ENCODE measurements around the gene IBA57.
A peak's percentile ranks its signal among the peaks of the same experiment; 100 is the strongest.

Gene IBA57

DNA sequence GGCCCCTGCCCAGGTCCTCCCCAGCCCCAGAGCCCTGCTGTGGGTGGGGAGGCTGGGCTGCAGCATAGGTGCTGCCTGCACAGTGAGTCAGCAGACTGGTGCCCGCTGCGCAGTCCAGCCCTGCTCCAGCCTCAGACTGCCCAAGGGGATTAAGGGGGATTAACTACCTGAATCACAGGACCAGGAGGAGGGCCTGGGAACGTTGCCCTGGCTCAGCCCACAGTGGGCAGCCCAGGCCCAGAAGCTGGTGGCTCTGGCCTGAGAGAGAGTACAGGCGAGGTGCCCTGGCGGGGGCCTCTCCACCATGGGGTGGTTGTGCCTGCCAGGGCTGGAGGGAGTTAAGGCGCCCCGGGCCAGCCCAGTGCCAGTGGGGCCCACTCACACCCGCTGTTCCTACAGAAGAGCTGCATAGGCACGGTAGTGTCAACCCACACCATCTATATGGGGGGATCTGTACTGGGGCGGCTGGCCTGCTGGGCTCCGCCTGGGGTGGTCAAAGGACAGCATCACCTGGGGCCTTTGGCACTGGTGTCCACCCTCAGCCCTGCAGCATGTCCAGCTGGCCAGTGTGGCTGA is 44.6 kb downstream of the IBA57 start:
- no peak overlapping the region for H3K4me2 ChIP-seq (ENCODE audit: low read length)
- no peak overlapping the region for H4K8ac ChIP-seq (ENCODE audit: low read depth, low read length)
- WGBS (ENCODE audit: extremely low coverage, insufficient coverage, low lambda C conversion rate): no CpG with 5 or more reads among the region's 11 CpGs
- H3K27me3 ChIP-seq (ENCODE audit: insufficient read depth, low read length, poor library complexity): no peaks in the 10 kb centered on the region
- H3K79me1 ChIP-seq (ENCODE audit: low read length): peaks cover 5% of the 10 kb centered on the region
- no peak overlapping the region for H3K27ac ChIP-seq (ENCODE audit: low read depth, low read length)
- no peaks in the 10 kb centered on the region for H3K79me2 ChIP-seq (ENCODE audit: control insufficient read depth, insufficient read depth, low read length)
- H3K4ac ChIP-seq (ENCODE audit: low read depth, low read length): no peak overlapping the region
- no peak overlapping the region for H2BK120ac ChIP-seq (ENCODE audit: low read depth, low read length)
- DNase-seq: no peak
- no peak overlapping the region for H3K56ac ChIP-seq (ENCODE audit: low read length)
- H2AK5ac ChIP-seq (ENCODE audit: low read length): no peak overlapping the region
- H3K4me3 ChIP-seq (ENCODE audit: low read length): no peak overlapping the region
- H3K36me3 ChIP-seq (ENCODE audit: control insufficient read depth, insufficient read depth, low read length): no peaks in the 10 kb centered on the region
- H3K4me1 ChIP-seq (ENCODE audit: control insufficient read depth, low read depth, low read length): no peaks in the 10 kb centered on the region
- H3K9ac ChIP-seq (ENCODE audit: low read length): no peak overlapping the region
- no peak overlapping the region for H3K23ac ChIP-seq (ENCODE audit: low read length)
- no peak overlapping the region for H2BK15ac ChIP-seq (replicated peaks; ENCODE audit: low read depth)
- H3K18ac ChIP-seq (ENCODE audit: low read length): no peak overlapping the region
- no peak overlapping the region for H4K5ac ChIP-seq (ENCODE audit: low read length)
- no peak overlapping the region for H2BK5ac ChIP-seq (ENCODE audit: low read length)

GRCh38 chr1:228210712-228211530 is 45.3 kb downstream of the IBA57 start:
- Histone ChIP-seq H2AK5ac (ENCODE audit: low read length) (no peak overlapping the region), H3K27me3 (ENCODE audit: insufficient read depth, low read length, poor library complexity) (no peaks in the 10 kb centered on the region), H3K4me3 (ENCODE audit: low read length) (no peak overlapping the region), H3K18ac (ENCODE audit: low read length) (no peak overlapping the region), H3K4me1 (ENCODE audit: control insufficient read depth, low read depth, low read length) (no peaks in the 10 kb centered on the region), H3K56ac (ENCODE audit: low read length) (no peak overlapping the region), H2BK15ac (replicated peaks; ENCODE audit: low read depth) (no peak overlapping the region), H2BK5ac (ENCODE audit: low read length) (no peak overlapping the region), H2BK120ac (ENCODE audit: low read depth, low read length) (no peak overlapping the region), H3K4ac (ENCODE audit: low read depth, low read length) (no peak overlapping the region), H3K27ac (ENCODE audit: low read depth, low read length) (no peak overlapping the region), H3K79me2 (ENCODE audit: control insufficient read depth, insufficient read depth, low read length) (no peaks in the 10 kb centered on the region), H3K36me3 (ENCODE audit: control insufficient read depth, insufficient read depth, low read length) (no peaks in the 10 kb centered on the region), H4K8ac (ENCODE audit: low read depth, low read length) (no peak overlapping the region), H3K4me2 (ENCODE audit: low read length) (no peak overlapping the region), H4K5ac (ENCODE audit: low read length) (no peak overlapping the region), H3K79me1 (ENCODE audit: low read length) (peaks cover 8% of the 10 kb centered on the region), H3K23ac (ENCODE audit: low read length) (no peak overlapping the region), H3K9ac (ENCODE audit: low read length) (no peak overlapping the region)
- DNase-seq: no peak
- WGBS (ENCODE audit: extremely low coverage, insufficient coverage, low lambda C conversion rate): no CpG with 5 or more reads among the region's 16 CpGs

DNA sequence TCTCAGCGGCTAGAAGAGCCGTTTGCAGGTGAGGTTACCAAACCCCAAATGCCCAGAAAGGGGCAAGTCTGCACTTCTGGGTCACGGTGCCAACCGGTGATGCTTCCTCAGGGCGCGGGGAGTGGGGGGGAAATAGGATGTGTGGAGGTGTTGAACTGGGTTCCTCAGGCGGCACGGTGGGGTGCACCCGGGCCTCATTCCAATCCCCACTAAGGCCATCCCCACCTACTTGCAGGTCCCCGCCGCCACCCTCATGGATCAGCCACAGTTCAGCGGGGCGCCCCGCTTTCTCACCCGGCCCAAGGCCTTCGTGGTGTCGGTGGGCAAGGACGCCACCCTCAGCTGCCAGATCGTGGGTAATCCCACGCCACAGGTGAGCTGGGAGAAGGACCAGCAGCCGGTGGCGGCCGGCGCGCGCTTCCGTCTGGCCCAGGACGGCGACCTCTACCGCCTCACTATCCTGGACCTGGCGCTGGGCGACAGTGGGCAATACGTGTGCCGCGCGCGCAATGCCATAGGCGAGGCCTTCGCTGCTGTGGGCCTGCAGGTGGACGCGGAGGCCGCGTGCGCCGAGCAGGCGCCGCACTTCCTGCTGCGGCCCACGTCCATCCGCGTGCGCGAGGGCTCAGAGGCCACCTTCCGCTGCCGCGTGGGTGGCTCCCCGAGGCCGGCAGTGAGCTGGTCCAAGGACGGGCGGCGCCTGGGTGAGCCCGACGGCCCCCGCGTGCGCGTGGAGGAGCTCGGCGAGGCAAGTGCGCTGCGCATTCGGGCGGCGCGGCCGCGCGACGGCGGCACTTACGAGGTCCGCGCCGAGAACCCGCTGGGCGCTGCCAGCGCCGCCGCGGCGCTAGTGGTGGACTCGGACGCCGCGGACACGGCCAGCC is 46.2 kb downstream of the IBA57 start:
- Histone ChIP-seq H3K4ac (ENCODE audit: low read depth, low read length) (no peak overlapping the region), H2BK120ac (ENCODE audit: low read depth, low read length) (no peak overlapping the region)

DNA sequence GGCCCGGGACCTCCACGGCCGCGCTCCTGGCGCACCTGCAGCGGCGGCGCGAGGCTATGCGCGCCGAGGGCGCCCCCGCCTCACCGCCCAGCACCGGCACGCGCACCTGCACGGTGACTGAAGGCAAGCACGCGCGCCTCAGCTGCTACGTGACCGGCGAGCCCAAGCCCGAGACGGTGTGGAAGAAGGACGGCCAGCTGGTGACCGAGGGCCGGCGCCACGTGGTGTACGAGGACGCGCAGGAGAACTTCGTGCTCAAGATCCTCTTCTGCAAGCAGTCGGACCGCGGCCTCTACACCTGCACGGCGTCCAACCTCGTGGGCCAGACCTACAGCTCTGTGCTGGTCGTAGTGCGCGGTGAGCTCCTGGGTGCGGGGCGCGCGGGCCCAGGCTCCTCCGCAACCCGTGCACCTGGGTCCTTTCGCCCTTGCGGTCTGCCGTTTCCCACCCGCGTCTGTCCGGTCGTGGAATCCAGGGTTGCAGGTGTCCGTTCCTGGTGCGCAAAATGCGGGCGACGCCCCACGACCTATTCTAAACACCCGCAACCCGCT is 46.9 kb downstream of the IBA57 start:
- H4K8ac ChIP-seq (ENCODE audit: low read depth, low read length): no peak overlapping the region
- no peaks in the 10 kb centered on the region for H3K27me3 ChIP-seq (ENCODE audit: insufficient read depth, low read length, poor library complexity)
- peak; percentile 27 for DNase-seq
- no peak overlapping the region for H2BK5ac ChIP-seq (ENCODE audit: low read length)
- H3K79me1 ChIP-seq (ENCODE audit: low read length): peaks cover 8% of the 10 kb centered on the region
- H3K56ac ChIP-seq (ENCODE audit: low read length): peak overlapping the region; percentile 59
- H3K4me3 ChIP-seq (ENCODE audit: low read length): peak overlapping the region; percentile 15
- no peak overlapping the region for H4K5ac ChIP-seq (ENCODE audit: low read length)
- no peak overlapping the region for H3K18ac ChIP-seq (ENCODE audit: low read length)
- WGBS (ENCODE audit: extremely low coverage, insufficient coverage, low lambda C conversion rate): no CpG with 5 or more reads among the region's 66 CpGs
- peaks cover 1% of the 10 kb centered on the region for H3K36me3 ChIP-seq (ENCODE audit: control insufficient read depth, insufficient read depth, low read length)
- no peak overlapping the region for H2BK120ac ChIP-seq (ENCODE audit: low read depth, low read length)
- no peak overlapping the region for H2BK15ac ChIP-seq (replicated peaks; ENCODE audit: low read depth)
- peak overlapping the region; percentile 69 for H3K4me2 ChIP-seq (ENCODE audit: low read length)
- no peaks in the 10 kb centered on the region for H3K79me2 ChIP-seq (ENCODE audit: control insufficient read depth, insufficient read depth, low read length)
- H3K23ac ChIP-seq (ENCODE audit: low read length): no peak overlapping the region
- no peak overlapping the region for H2AK5ac ChIP-seq (ENCODE audit: low read length)
- H3K27ac ChIP-seq (ENCODE audit: low read depth, low read length): no peak overlapping the region
- H3K4me1 ChIP-seq (ENCODE audit: control insufficient read depth, low read depth, low read length): no peaks in the 10 kb centered on the region
- H3K9ac ChIP-seq (ENCODE audit: low read length): peak overlapping the region; percentile 63
- no peak overlapping the region for H3K4ac ChIP-seq (ENCODE audit: low read depth, low read length)

More for the DNA sequence above, 46.2 kb downstream of the IBA57 start:
- H3K4me3 ChIP-seq (ENCODE audit: low read length): no peak overlapping the region
- H2BK5ac ChIP-seq (ENCODE audit: low read length): no peak overlapping the region
- H3K4me1 ChIP-seq (ENCODE audit: control insufficient read depth, low read depth, low read length): no peaks in the 10 kb centered on the region
- H4K5ac ChIP-seq (ENCODE audit: low read length): no peak overlapping the region
- peak overlapping the region; percentile 7 for H3K56ac ChIP-seq (ENCODE audit: low read length)
- no peak for DNase-seq
- H2BK15ac ChIP-seq (replicated peaks; ENCODE audit: low read depth): no peak overlapping the region
- no peak overlapping the region for H3K4me2 ChIP-seq (ENCODE audit: low read length)
- H3K79me1 ChIP-seq (ENCODE audit: low read length): peaks cover 8% of the 10 kb centered on the region
- H3K79me2 ChIP-seq (ENCODE audit: control insufficient read depth, insufficient read depth, low read length): no peaks in the 10 kb centered on the region
- WGBS (ENCODE audit: extremely low coverage, insufficient coverage, low lambda C conversion rate): no CpG with 5 or more reads among the region's 96 CpGs
- H3K27ac ChIP-seq (ENCODE audit: low read depth, low read length): no peak overlapping the region
- no peaks in the 10 kb centered on the region for H3K36me3 ChIP-seq (ENCODE audit: control insufficient read depth, insufficient read depth, low read length)
- H2AK5ac ChIP-seq (ENCODE audit: low read length): no peak overlapping the region
- no peak overlapping the region for H3K9ac ChIP-seq (ENCODE audit: low read length)
- no peak overlapping the region for H4K8ac ChIP-seq (ENCODE audit: low read depth, low read length)
- no peak overlapping the region for H3K18ac ChIP-seq (ENCODE audit: low read length)
- no peaks in the 10 kb centered on the region for H3K27me3 ChIP-seq (ENCODE audit: insufficient read depth, low read length, poor library complexity)
- H3K23ac ChIP-seq (ENCODE audit: low read length): no peak overlapping the region

- no peaks in the 10 kb centered on the region for H3K27me3 ChIP-seq (ENCODE audit: insufficient read depth, low read length, poor library complexity)
- peak overlapping the region; percentile 64 for H3K27ac ChIP-seq (ENCODE audit: low read depth, low read length)
- H3K18ac ChIP-seq (ENCODE audit: low read length): peak overlapping the region; percentile 15
- no peak overlapping the region for H2BK15ac ChIP-seq (replicated peaks; ENCODE audit: low read depth)
- WGBS (ENCODE audit: extremely low coverage, insufficient coverage, low lambda C conversion rate): no CpG with 5 or more reads among the region's 67 CpGs
- peak overlapping the region; percentile 19 for H3K4ac ChIP-seq (ENCODE audit: low read depth, low read length)
- H3K4me3 ChIP-seq (ENCODE audit: low read length): peak overlapping the region; percentile 79
- peak overlapping the region; percentile 90 for H3K9ac ChIP-seq (ENCODE audit: low read length)
- H2BK120ac ChIP-seq (ENCODE audit: low read depth, low read length): peak overlapping the region; percentile 9
- peaks cover 1% of the 10 kb centered on the region for H3K36me3 ChIP-seq (ENCODE audit: control insufficient read depth, insufficient read depth, low read length)
- H4K5ac ChIP-seq (ENCODE audit: low read length): no peak overlapping the region
- peak; percentile 97 for DNase-seq
- peaks cover 8% of the 10 kb centered on the region for H3K79me1 ChIP-seq (ENCODE audit: low read length)
- H2BK5ac ChIP-seq (ENCODE audit: low read length): peak overlapping the region; percentile 90
- no peak overlapping the region for H4K8ac ChIP-seq (ENCODE audit: low read depth, low read length)
- H3K56ac ChIP-seq (ENCODE audit: low read length): peak overlapping the region; percentile 99
- H3K23ac ChIP-seq (ENCODE audit: low read length): no peak overlapping the region
- no peaks in the 10 kb centered on the region for H3K4me1 ChIP-seq (ENCODE audit: control insufficient read depth, low read depth, low read length)
- H3K79me2 ChIP-seq (ENCODE audit: control insufficient read depth, insufficient read depth, low read length): no peaks in the 10 kb centered on the region
- no peak overlapping the region for H2AK5ac ChIP-seq (ENCODE audit: low read length)
- peak overlapping the region; percentile 92 for H3K4me2 ChIP-seq (ENCODE audit: low read length)
Observed at GRCh38 chr1:228212966-228213844, 47.6 kb downstream of the IBA57 start.

All from mesendoderm (in vitro differentiated cells).